Measurements from ENCODE around the gene KCNG3.
"Not testable (repeated sequence)": the region's sequence is repeated elsewhere in the genome, so short reads cannot be mapped to it uniquely, and the experiment has no call there.

Gene KCNG3

GRCh38 chr2:42429352-42429751 is 64.4 kb downstream of the KCNG3 start:
- no peak for DNase-seq (ENCODE audit: low spot score)

GRCh38 chr2:42425697-42426096 is 68.1 kb downstream of the KCNG3 start:
- DNase-seq (ENCODE audit: low spot score) = no peak

GRCh38 chr2:42424033-42424432 is 69.7 kb downstream of the KCNG3 start:
- DNase-seq (ENCODE audit: low spot score) = no peak

GRCh38 chr2:42421601-42422239 is 72.1 kb downstream of the KCNG3 start:
- DNase-seq (ENCODE audit: low spot score) = no peak

- no peak for DNase-seq (ENCODE audit: low spot score)
These were observed 72.7 kb downstream of the KCNG3 start for GRCh38 chr2:42421157-42421485.

- DNase-seq (ENCODE audit: low spot score) = no peak
These were observed 79.1 kb downstream of the KCNG3 start for GRCh38 chr2:42414648-42415047.

GRCh38 chr2:42414158-42414557 is 79.6 kb downstream of the KCNG3 start:
- DNase-seq (ENCODE audit: low spot score) = no peak

- DNase-seq (ENCODE audit: low spot score) = no peak
These were observed 82.9 kb downstream of the KCNG3 start for GRCh38 chr2:42410742-42411514.

GRCh38 chr2:42408009-42408408 is 85.8 kb downstream of the KCNG3 start:
- DNase-seq (ENCODE audit: low spot score) = no peak

- DNase-seq (ENCODE audit: low spot score) = no peak
These were observed 86.3 kb downstream of the KCNG3 start for GRCh38 chr2:42407476-42407875.

GRCh38 chr2:42404676-42405075 is 89.1 kb downstream of the KCNG3 start:
- no peak for DNase-seq (ENCODE audit: low spot score)

GRCh38 chr2:42401773-42402172 is 92.0 kb downstream of the KCNG3 start:
- no peak for DNase-seq (ENCODE audit: low spot score)

- not testable (repeated sequence) for DNase-seq (ENCODE audit: low spot score)
These were observed 95.7 kb downstream of the KCNG3 start for GRCh38 chr2:42398052-42398451.

- DNase-seq (ENCODE audit: low spot score) = not testable (repeated sequence)
These were observed 100.5 kb downstream of the KCNG3 start for GRCh38 chr2:42393320-42393719.

GRCh38 chr2:42392191-42392590 is 101.6 kb downstream of the KCNG3 start:
- no peak for DNase-seq (ENCODE audit: low spot score)

All from pons (tissue), 1 donor.